RPMI7951 (cell line): ENCODE data around the gene CYFIP2. TPM values are rescaled to one million over a fixed set of nuclear protein-coding genes. Genes with fewer than 3 reads are reported as not detected.

ENCODE experiments used
- DNase-seq: peaks from one replicate; pipeline ENCODE4 v3.0.0-alpha.2; 2012; ENCODE audit warnings: low read depth
- total RNA-seq: library from RNA; depleted of rRNA; stranded (reverse); fragments of >200 nt; shearing (Covaris generic); gene quantifications from 2 replicates; pipeline ENCODE4 v1.2.3, GENCODE V29; 2014

CYFIP2 gene
- total RNA-seq, 1 experiment from 2014 or later = 0.36 TPM

GRCh38 chr5:157258450-157258849 is 7.5 kb upstream of the CYFIP2 start:
- DNase-seq = no peak

GRCh38 chr5:157259699-157260098 is 6.2 kb upstream of the CYFIP2 start:
- DNase-seq = no peak

- DNase-seq = no peak
Observed at GRCh38 chr5:157263496-157264090, 2.3 kb upstream of the CYFIP2 start.

GRCh38 chr5:157266286-157267007 is 524 bp downstream of the CYFIP2 start:
- no peak for DNase-seq

GRCh38 chr5:157267025-157267424 is 1.1 kb downstream of the CYFIP2 start:
- DNase-seq = no peak

- no peak for DNase-seq
Observed at GRCh38 chr5:157267761-157268480, 2.0 kb downstream of the CYFIP2 start.

GRCh38 chr5:157269165-157269671 is 3.3 kb downstream of the CYFIP2 start:
- DNase-seq = no peak

GRCh38 chr5:157269761-157270272 is 3.9 kb downstream of the CYFIP2 start:
- no peak for DNase-seq

- DNase-seq = no peak
Observed at GRCh38 chr5:157270771-157271170, 4.8 kb downstream of the CYFIP2 start.

GRCh38 chr5:157271740-157272271 is 5.9 kb downstream of the CYFIP2 start:
- DNase-seq = no peak

GRCh38 chr5:157273131-157273556 is 7.2 kb downstream of the CYFIP2 start:
- no peak for DNase-seq

GRCh38 chr5:157275403-157275802 is 9.5 kb downstream of the CYFIP2 start:
- no peak for DNase-seq

GRCh38 chr5:157278319-157279037 is 12.6 kb downstream of the CYFIP2 start:
- no peak for DNase-seq

- DNase-seq = no peak
Observed at GRCh38 chr5:157279605-157280239, 13.8 kb downstream of the CYFIP2 start.

GRCh38 chr5:157280927-157281326 is 15.0 kb downstream of the CYFIP2 start:
- peak; percentile 17 for DNase-seq

- DNase-seq = no peak
Observed at GRCh38 chr5:157282150-157282549, 16.2 kb downstream of the CYFIP2 start.

- DNase-seq = no peak
Observed at GRCh38 chr5:157283434-157283833, 17.5 kb downstream of the CYFIP2 start.

GRCh38 chr5:157284458-157285212 is 18.7 kb downstream of the CYFIP2 start:
- no peak for DNase-seq

GRCh38 chr5:157285310-157286035 is 19.6 kb downstream of the CYFIP2 start:
- no peak for DNase-seq
